ENCODE results near the gene DLG2. TPM values are rescaled to one million over a fixed set of nuclear protein-coding genes. Genes with fewer than 3 reads are reported as not detected.

Gene DLG2
- total and polyA plus RNA-seq, 2 of the 4 experiments (the other 2 are of a cell fraction): 0.31 to 0.36 TPM

DNA sequence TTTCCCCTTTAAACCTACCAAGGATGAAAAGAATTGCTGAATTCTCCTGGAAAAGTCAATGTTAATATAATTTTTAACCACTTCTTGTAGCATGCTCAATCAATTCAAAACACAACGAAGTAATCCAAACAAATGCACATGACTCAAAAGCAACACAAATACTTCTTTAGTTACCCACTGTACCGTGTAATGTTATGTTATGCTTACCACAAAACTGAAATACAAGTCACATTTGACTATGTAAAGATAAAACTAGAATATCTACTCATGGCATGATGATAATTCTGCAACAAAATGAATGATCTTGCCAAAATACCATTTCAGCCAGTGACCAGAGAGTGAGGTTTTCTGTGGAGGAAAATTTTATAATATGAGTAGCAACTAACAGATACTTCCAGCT, 587.0 kb downstream of the DLG2 start:
- no peaks in the 10 kb centered on the region for H3K9me1 ChIP-seq (ENCODE audit: insufficient read depth, low read length)
- no peak overlapping the region for H2BK120ac ChIP-seq (ENCODE audit: low read depth, low read length)
- no peak overlapping the region for H4K8ac ChIP-seq (ENCODE audit: low read depth in 2 of 2, low read length in 2 of 2)
- no peak overlapping the region for H3K4me3 ChIP-seq (ENCODE audit: insufficient read depth, low read depth, low read length)
- no peak overlapping the region for H3K4ac ChIP-seq (ENCODE audit: low read depth, low read length)
- no peak overlapping the region for H3K14ac ChIP-seq (replicated peaks; ENCODE audit: low read depth, low read length)
- H3K36me3 ChIP-seq (ENCODE audit: control insufficient read depth, insufficient read depth, low read length): no peaks in the 10 kb centered on the region
- POLR2A ChIA-PET (ENCODE audit: unreplicated experiment): no interaction called here
- in situ Hi-C loops (cut with MboI; ENCODE audit: low sequenced_read_pairs) (no loop called here), intact Hi-C loops (cut with micrococcal nuclease) (no loop called here), dilution Hi-C loops (cut with HindIII; ENCODE audit: low sequenced_read_pairs, unreplicated experiment) (no loop called here)
- H3K27me3 ChIP-seq (ENCODE audit: control insufficient read depth, insufficient read depth, low read length): no peaks in the 10 kb centered on the region
- BruUV-seq (replicated peaks): no TSS peak
- no peak overlapping the region for H2BK5ac ChIP-seq (ENCODE audit: low read depth, low read length, poor library complexity, severe bottlenecking)
- H3K9ac ChIP-seq (ENCODE audit: low read depth, low read length): no peak overlapping the region
- no peaks in the 10 kb centered on the region for H3K4me1 ChIP-seq (ENCODE audit: control insufficient read depth, insufficient read depth, low read length)
- H3K9me3 ChIP-seq (ENCODE audit: control insufficient read depth, insufficient read depth, low read length): no peaks in the 10 kb centered on the region
- TF ChIP-seq RAD21 (IDR thresholded peaks at IDR 0.05; ENCODE audit: low read length): no peak
- H3K4me2 ChIP-seq (ENCODE audit: low read depth, low read length): no peak overlapping the region
- DNase-seq (peak; percentile 40), ATAC-seq (ENCODE audit: low read depth) (peak; percentile 69)
- no CpG with 5 or more reads among the region's 2 CpGs for WGBS, 2 experiments (ENCODE audit: extremely low coverage in 2 of 2, insufficient read length in 1 of 2)
- no peak overlapping the region for H2BK15ac ChIP-seq (ENCODE audit: low read depth, low read length)
- CTCF ChIA-PET: no interaction called here
- H4K91ac ChIP-seq (ENCODE audit: insufficient read depth, low read depth, low read length): no peak overlapping the region
- no peak overlapping the region for H3K27ac ChIP-seq (ENCODE audit: insufficient read depth, low read length)
- no peak overlapping the region for H3K18ac ChIP-seq (ENCODE audit: low read depth, low read length)
- H2AK5ac ChIP-seq (ENCODE audit: low read depth, low read length): no peak overlapping the region
- no peak overlapping the region for H2BK20ac ChIP-seq (ENCODE audit: low read depth, low read length)
- H2AK9ac ChIP-seq (replicated peaks; ENCODE audit: low read depth, low read length, poor library complexity): no peak overlapping the region
- H4K5ac ChIP-seq (ENCODE audit: low read depth, low read length): no peak overlapping the region
- H3K23ac ChIP-seq (ENCODE audit: low read depth, low read length): no peak overlapping the region
- H4K20me1 ChIP-seq (ENCODE audit: insufficient read depth, low read length): no peaks in the 10 kb centered on the region
- no peaks in the 10 kb centered on the region for H3K79me1 ChIP-seq (ENCODE audit: low read depth in 1 of 2, low read length in 2 of 2)
- no peak overlapping the region for H3K56ac ChIP-seq (ENCODE audit: extremely low read depth, insufficient read depth, low read length)
- H2AFZ ChIP-seq (replicated peaks; ENCODE audit: low read length, poor library complexity): no peak overlapping the region

All from IMR-90 (cell line).